ENCODE results near the gene GPC6.
"Not testable (repeated sequence)": the region's sequence is repeated elsewhere in the genome, so short reads cannot be mapped to it uniquely, and the experiment has no call there.

The GPC6 gene

GRCh38 chr13:93226623-93227279 lies at the start of gene GPC6:
Gene GPC6, plus strand, starts transcription at chr13:93226807.
- peak; percentile 70 for DNase-seq

GRCh38 chr13:93180356-93180969 lies 46.1 kb upstream of the GPC6 start:
- DNase-seq = no peak

GRCh38 chr13:93182406-93182805 lies 44.2 kb upstream of the GPC6 start:
- no peak for DNase-seq

GRCh38 chr13:93183302-93183701 lies 43.3 kb upstream of the GPC6 start:
- DNase-seq = no peak

- no peak for DNase-seq
Observed at GRCh38 chr13:93190006-93190405, 36.6 kb upstream of the GPC6 start.

GRCh38 chr13:93193682-93194081 lies 32.9 kb upstream of the GPC6 start:
- no peak for DNase-seq

- DNase-seq = no peak
Observed at GRCh38 chr13:93199856-93200255, 26.8 kb upstream of the GPC6 start.

GRCh38 chr13:93200626-93201025 lies 26.0 kb upstream of the GPC6 start:
- no peak for DNase-seq

GRCh38 chr13:93201992-93202558 lies 24.5 kb upstream of the GPC6 start:
- DNase-seq = no peak

- DNase-seq = not testable (repeated sequence)
Observed at GRCh38 chr13:93206778-93207392, 19.7 kb upstream of the GPC6 start.

GRCh38 chr13:93216122-93216521 lies 10.5 kb upstream of the GPC6 start:
- DNase-seq = no peak

- DNase-seq = no peak
Observed at GRCh38 chr13:93217721-93218261, 8.8 kb upstream of the GPC6 start.

GRCh38 chr13:93218583-93218982 lies 8.0 kb upstream of the GPC6 start:
- DNase-seq = no peak

GRCh38 chr13:93220073-93220472 lies 6.5 kb upstream of the GPC6 start:
- DNase-seq = no peak

- no peak for DNase-seq
Observed at GRCh38 chr13:93222976-93223375, 3.6 kb upstream of the GPC6 start.

GRCh38 chr13:93224535-93224934 lies 2.1 kb upstream of the GPC6 start:
- no peak for DNase-seq

GRCh38 chr13:93225610-93226009 lies 997 bp upstream of the GPC6 start:
- DNase-seq = no peak

- no peak for DNase-seq
Observed at GRCh38 chr13:93226065-93226622, 463 bp upstream of the GPC6 start.

GRCh38 chr13:93227280-93227877 lies 772 bp downstream of the GPC6 start:
- DNase-seq = peak; percentile 40

GRCh38 chr13:93227878-93228642 lies 1.5 kb downstream of the GPC6 start:
- peak; percentile 53 for DNase-seq

- DNase-seq = no peak
Observed at GRCh38 chr13:93228643-93228937, 2.0 kb downstream of the GPC6 start.

GRCh38 chr13:93230261-93230855 lies 3.8 kb downstream of the GPC6 start:
- DNase-seq = no peak
